ENCODE results near the gene MBTPS2. TPM values are rescaled to one million over a fixed set of nuclear protein-coding genes. Genes with fewer than 3 reads are reported as not detected.

Gene MBTPS2
- total RNA-seq, 2 donors from 2014 or later = 14.0 to 14.4 TPM

DNA sequence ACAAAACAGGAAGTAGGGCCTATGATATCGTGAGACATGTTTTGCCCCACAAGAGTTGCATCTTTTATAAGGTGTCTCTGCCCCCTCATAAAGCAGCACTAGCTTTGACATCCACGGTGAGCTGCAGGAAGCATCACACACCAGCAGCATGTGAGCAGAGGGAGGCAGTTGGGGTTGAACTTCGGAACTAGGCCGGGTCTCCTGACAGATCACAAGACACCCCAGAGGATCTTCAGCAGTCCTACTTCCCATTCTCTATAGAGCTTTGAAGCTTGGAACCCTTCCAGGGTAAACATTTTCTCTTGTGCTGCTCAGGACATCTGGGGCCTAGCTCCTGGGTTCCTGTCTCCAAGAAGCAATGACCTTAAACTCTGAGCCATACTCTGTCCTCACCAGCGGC is 43.8 kb downstream of the MBTPS2 start:
- Histone ChIP-seq H3K27me3 (replicated peaks; ENCODE audit: insufficient read depth) (no peaks in the 10 kb centered on the region), H3K9me3 (no peaks in the 10 kb centered on the region), H3K4me1 (replicated peaks) (no peaks in the 10 kb centered on the region), H3K4me3 (no peak overlapping the region), H3K36me3 (no peaks in the 10 kb centered on the region), H3K27ac (no peak overlapping the region)
- no peak for DNase-seq (ENCODE audit: low spot score)
- TF ChIP-seq POLR2AphosphoS5 (IDR thresholded peaks at IDR 0.05) (no peak), POLR2A (IDR thresholded peaks at IDR 0.05) (no peak)
- TF ChIP-seq, protein P1, sequence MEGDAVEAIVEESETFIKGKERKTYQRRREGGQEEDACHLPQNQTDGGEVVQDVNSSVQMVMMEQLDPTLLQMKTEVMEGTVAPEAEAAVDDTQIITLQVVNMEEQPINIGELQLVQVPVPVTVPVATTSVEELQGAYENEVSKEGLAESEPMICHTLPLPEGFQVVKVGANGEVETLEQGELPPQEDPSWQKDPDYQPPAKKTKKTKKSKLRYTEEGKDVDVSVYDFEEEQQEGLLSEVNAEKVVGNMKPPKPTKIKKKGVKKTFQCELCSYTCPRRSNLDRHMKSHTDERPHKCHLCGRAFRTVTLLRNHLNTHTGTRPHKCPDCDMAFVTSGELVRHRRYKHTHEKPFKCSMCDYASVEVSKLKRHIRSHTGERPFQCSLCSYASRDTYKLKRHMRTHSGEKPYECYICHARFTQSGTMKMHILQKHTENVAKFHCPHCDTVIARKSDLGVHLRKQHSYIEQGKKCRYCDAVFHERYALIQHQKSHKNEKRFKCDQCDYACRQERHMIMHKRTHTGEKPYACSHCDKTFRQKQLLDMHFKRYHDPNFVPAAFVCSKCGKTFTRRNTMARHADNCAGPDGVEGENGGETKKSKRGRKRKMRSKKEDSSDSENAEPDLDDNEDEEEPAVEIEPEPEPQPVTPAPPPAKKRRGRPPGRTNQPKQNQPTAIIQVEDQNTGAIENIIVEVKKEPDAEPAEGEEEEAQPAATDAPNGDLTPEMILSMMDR (IDR thresholded peaks at IDR 0.05) = no peak
- intact Hi-C loops (cut with DNase I) = no loop called here
- WGBS = 67% methylated on average over 4 of the region's 5 CpGs

DNA sequence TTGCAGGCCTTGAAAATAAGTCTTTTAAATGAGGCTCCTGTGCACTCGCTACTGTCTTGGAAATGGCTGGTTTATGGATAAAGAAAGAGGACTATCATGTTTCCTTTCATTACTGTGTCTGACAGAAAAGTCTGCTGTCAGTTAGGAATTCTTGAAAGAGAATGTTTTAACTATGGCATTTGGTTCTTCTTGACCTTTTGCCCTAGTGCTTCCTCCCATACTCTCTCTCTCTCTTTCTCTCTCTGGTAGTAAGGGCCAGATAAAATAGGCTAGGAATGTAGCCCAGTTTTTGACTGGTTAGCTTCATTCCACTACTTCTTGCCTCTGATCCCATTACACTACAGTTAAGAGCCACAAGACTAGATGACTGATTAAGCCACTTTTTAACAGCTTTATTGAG is 46.2 kb downstream of the MBTPS2 start:
- Histone ChIP-seq H3K27me3 (replicated peaks; ENCODE audit: insufficient read depth) (no peaks in the 10 kb centered on the region), H3K27ac (no peak overlapping the region), H3K4me1 (replicated peaks) (no peaks in the 10 kb centered on the region), H3K4me3 (no peak overlapping the region), H3K36me3 (no peaks in the 10 kb centered on the region), H3K9me3 (no peaks in the 10 kb centered on the region)
- no peak for TF ChIP-seq POLR2AphosphoS5 (IDR thresholded peaks at IDR 0.05)
- TF ChIP-seq, protein P1 (IDR thresholded peaks at IDR 0.05) = no peak
- TF ChIP-seq POLR2A (IDR thresholded peaks at IDR 0.05) = no peak
- intact Hi-C loops (cut with DNase I) = no loop called here
- 88% methylated on average over 1 of the region's 1 CpG for WGBS
- DNase-seq (ENCODE audit: low spot score) = no peak

DNA sequence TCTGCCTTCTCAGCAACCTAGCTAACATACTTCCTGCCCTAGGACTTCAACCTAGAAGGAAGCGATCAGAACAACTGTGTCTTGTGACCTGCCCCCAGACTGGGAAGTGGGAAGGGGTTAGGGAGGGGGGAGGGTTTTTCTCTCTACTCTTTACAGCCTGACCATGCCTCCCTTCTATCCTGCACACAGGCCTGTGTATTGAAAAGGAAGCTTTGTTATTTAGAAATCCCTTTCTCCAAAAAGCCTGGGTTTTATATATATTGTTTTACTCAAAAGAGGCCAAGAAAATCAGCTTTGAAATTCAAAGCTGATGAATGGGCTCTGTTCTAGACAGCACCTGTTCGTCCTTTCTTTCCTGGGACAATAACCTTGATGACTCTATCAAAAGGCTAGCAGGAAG is 65.9 kb downstream of the MBTPS2 start:
- intact Hi-C loops (cut with DNase I) = no loop called here
- Histone ChIP-seq H3K4me3 (no peak overlapping the region), H3K4me1 (replicated peaks) (no peaks in the 10 kb centered on the region), H3K27ac (no peak overlapping the region), H3K27me3 (replicated peaks; ENCODE audit: insufficient read depth) (no peaks in the 10 kb centered on the region), H3K36me3 (no peaks in the 10 kb centered on the region), H3K9me3 (no peaks in the 10 kb centered on the region)
- WGBS = 61% methylated on average over 2 of the region's 2 CpGs
- TF ChIP-seq POLR2A (IDR thresholded peaks at IDR 0.05) (no peak), POLR2AphosphoS5 (IDR thresholded peaks at IDR 0.05) (no peak)
- TF ChIP-seq, protein P1 (IDR thresholded peaks at IDR 0.05) = no peak
- DNase-seq (ENCODE audit: low spot score) = no peak

DNA sequence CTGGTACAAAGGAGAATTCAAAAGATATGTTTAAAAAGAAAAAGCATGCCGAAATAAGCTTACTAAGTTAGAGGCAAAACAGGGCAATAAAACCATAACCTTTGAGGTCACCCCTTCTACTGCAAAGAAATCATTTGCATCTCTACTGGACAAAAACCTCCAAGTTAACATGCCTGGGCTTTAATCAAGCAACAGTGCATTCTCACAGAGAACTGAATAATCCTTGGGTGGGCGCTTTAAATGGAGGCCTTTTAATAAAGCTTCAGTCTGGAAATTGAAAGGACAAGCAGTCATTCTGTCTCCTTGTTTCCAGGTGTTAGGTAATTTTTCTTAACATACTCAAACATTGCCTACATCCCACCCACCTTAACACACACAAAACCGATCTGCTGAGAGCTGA is 66.5 kb downstream of the MBTPS2 start:
- TF ChIP-seq, protein P1 (IDR thresholded peaks at IDR 0.05) = no peak
- TF ChIP-seq POLR2A (IDR thresholded peaks at IDR 0.05) (no peak), POLR2AphosphoS5 (IDR thresholded peaks at IDR 0.05) (no peak)
- no peak for DNase-seq (ENCODE audit: low spot score)
- Histone ChIP-seq H3K4me3 (no peak overlapping the region), H3K4me1 (replicated peaks) (no peaks in the 10 kb centered on the region), H3K9me3 (no peaks in the 10 kb centered on the region), H3K27me3 (replicated peaks; ENCODE audit: insufficient read depth) (no peaks in the 10 kb centered on the region), H3K27ac (no peak overlapping the region), H3K36me3 (no peaks in the 10 kb centered on the region)
- intact Hi-C loops (cut with DNase I) = no loop called here
- 61% methylated on average over 3 of the region's 3 CpGs for WGBS

DNA sequence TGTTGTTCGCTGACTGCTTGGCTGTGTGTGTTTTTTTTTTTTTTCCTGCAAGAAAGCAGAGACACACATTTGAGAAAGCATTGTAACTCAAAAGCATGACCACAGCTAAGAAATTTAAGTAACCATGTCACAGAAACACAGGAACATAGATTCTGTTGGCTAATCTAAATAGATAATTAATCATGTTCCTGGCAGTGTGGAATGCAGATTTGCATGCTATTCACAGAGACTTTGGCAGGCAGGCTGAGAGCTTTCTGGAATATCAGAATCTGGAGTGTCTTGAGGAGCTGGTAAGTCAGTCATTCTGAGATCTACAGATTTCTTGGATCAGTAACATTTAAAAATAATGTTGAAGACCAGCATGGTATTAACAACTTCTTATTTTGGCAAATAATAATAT is 67.8 kb downstream of the MBTPS2 start:
- TF ChIP-seq, protein P1 (IDR thresholded peaks at IDR 0.05) = no peak
- TF ChIP-seq POLR2A (IDR thresholded peaks at IDR 0.05) (no peak), POLR2AphosphoS5 (IDR thresholded peaks at IDR 0.05) (no peak)
- intact Hi-C loops (cut with DNase I) = no loop called here
- Histone ChIP-seq H3K27me3 (replicated peaks; ENCODE audit: insufficient read depth) (no peaks in the 10 kb centered on the region), H3K4me1 (replicated peaks) (no peaks in the 10 kb centered on the region), H3K27ac (no peak overlapping the region), H3K9me3 (no peaks in the 10 kb centered on the region), H3K4me3 (no peak overlapping the region), H3K36me3 (no peaks in the 10 kb centered on the region)
- DNase-seq (ENCODE audit: low spot score) = no peak
- WGBS = 40% methylated on average over 1 of the region's 1 CpG
